ENCODE measurements around the gene SLC25A17. TPM values are rescaled to one million over a fixed set of nuclear protein-coding genes. Genes with fewer than 3 reads are reported as not detected.
"Not testable (repeated sequence)": the region's sequence is repeated elsewhere in the genome, so short reads cannot be mapped to it uniquely, and the experiment has no call there.

SLC25A17 gene
- total RNA-seq, 1 donor from 2014 or later = 25.7 TPM

- peak overlapping the region; percentile 96 for H3K4me3 Mint-ChIP-seq
- DNase-seq (ENCODE audit: low read depth, low spot score) = no peak
- no peaks in the 10 kb centered on the region for H3K27me3 Mint-ChIP-seq (ENCODE audit: low read depth)
- H3K27ac Mint-ChIP-seq (ENCODE audit: unreplicated experiment) = peak overlapping the region; percentile 31
- peaks cover 58% of the 10 kb centered on the region for H3K4me1 Mint-ChIP-seq
- H3K9me3 Mint-ChIP-seq = no peaks in the 10 kb centered on the region
- TF ChIP-seq CTCF (conservative IDR thresholded peaks at IDR 0.05) = no peak
- no peaks in the 10 kb centered on the region for H3K36me3 Mint-ChIP-seq (ENCODE audit: low read depth)
Observed at GRCh38 chr22:40853961-40854360, 34.8 kb upstream of the SLC25A17 start.

DNA sequence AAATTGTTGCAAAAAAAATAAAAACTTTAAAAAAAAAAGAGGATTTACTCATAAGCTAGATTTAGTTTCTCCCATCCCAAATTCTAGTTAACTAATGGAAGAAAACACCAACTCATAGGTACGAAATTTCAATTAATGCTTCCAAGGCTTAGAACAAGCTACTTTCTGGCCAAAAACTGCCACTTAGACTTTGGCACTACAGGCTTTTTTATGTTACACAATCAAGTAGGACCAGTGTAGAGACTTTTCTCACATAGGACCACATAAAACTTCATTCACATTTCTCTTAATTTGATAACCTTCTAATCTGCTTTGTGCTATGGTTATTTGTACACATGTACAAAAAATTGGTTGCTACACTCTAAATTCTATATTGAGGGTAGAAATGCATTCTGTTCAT is 34.2 kb upstream of the SLC25A17 start:
- no peak for TF ChIP-seq CTCF (conservative IDR thresholded peaks at IDR 0.05)
- Mint-ChIP-seq H3K36me3 (ENCODE audit: low read depth) (no peaks in the 10 kb centered on the region), H3K27ac (ENCODE audit: unreplicated experiment) (peak overlapping the region; percentile 31), H3K4me3 (peak overlapping the region; percentile 96), H3K9me3 (no peaks in the 10 kb centered on the region), H3K4me1 (peaks cover 56% of the 10 kb centered on the region), H3K27me3 (ENCODE audit: low read depth) (no peaks in the 10 kb centered on the region)
- no peak for DNase-seq (ENCODE audit: low read depth, low spot score)

DNA sequence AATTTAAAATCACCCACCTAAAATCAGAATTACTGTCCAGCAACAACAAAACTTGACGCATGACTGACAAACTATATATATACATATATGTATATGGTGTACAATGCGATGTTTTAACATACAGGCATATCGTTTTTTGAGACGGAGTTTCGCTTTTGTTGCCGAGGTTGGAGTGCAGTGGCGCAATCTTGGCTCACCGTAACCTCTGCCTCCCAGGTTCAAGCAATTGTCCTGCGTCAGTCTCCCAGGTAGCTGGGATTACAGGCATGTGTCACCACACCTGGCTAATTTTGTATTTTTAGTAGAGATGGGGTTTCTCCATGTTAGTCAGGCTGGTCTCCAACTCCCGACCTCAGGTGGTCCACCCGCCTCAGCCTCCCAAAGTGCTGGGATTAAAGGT is 26.7 kb upstream of the SLC25A17 start:
- H3K4me1 Mint-ChIP-seq; DNase-seq (ENCODE audit: low read depth, low spot score); H3K36me3 Mint-ChIP-seq (ENCODE audit: low read depth); H3K27me3 Mint-ChIP-seq (ENCODE audit: low read depth); H3K9me3 Mint-ChIP-seq; H3K27ac Mint-ChIP-seq (ENCODE audit: unreplicated experiment); H3K4me3 Mint-ChIP-seq: not testable (repeated sequence)

- no peak for DNase-seq (ENCODE audit: low read depth, low spot score)
- Mint-ChIP-seq H3K36me3 (ENCODE audit: low read depth) (peaks cover 11% of the 10 kb centered on the region), H3K27ac (ENCODE audit: unreplicated experiment) (no peak overlapping the region), H3K9me3 (no peaks in the 10 kb centered on the region), H3K4me3 (no peak overlapping the region), H3K4me1 (no peaks in the 10 kb centered on the region), H3K27me3 (ENCODE audit: low read depth) (no peaks in the 10 kb centered on the region)
- no peak for TF ChIP-seq CTCF (conservative IDR thresholded peaks at IDR 0.05)
Observed at GRCh38 chr22:40844951-40845350, 25.8 kb upstream of the SLC25A17 start.

- no peak for TF ChIP-seq CTCF (conservative IDR thresholded peaks at IDR 0.05)
Observed at GRCh38 chr22:40838486-40838885, 19.3 kb upstream of the SLC25A17 start.

DNA sequence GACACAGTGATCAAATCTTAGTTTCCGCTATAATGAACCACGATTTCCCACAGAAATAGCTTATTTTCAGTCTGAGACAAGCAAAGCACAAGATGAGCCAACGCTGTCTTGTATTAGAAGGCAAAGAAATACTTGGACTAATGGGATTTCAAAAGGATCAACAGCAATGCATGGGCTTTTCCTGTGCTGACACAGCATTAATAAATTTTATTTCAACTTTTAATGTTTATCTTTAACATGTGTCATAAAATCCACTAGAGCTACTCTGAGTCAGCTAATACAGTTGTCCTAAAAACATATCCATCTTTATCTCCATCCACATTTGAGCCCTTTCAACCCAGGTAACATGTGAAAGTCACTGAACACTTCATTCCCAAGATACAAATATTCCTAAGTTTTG is 15.5 kb upstream of the SLC25A17 start:
- no peaks in the 10 kb centered on the region for H3K4me1 Mint-ChIP-seq
- no peak for DNase-seq (ENCODE audit: low read depth, low spot score)
- H3K27ac Mint-ChIP-seq (ENCODE audit: unreplicated experiment) = no peak overlapping the region
- peaks cover 6% of the 10 kb centered on the region for H3K36me3 Mint-ChIP-seq (ENCODE audit: low read depth)
- no peak for TF ChIP-seq CTCF (conservative IDR thresholded peaks at IDR 0.05)
- no peaks in the 10 kb centered on the region for H3K27me3 Mint-ChIP-seq (ENCODE audit: low read depth)
- H3K9me3 Mint-ChIP-seq = no peaks in the 10 kb centered on the region
- no peak overlapping the region for H3K4me3 Mint-ChIP-seq

More at GRCh38 chr22:40838486-40838885, 19.3 kb upstream of the SLC25A17 start:
- Mint-ChIP-seq H3K27ac (ENCODE audit: unreplicated experiment) (no peak overlapping the region), H3K36me3 (ENCODE audit: low read depth) (peaks cover 8% of the 10 kb centered on the region), H3K4me3 (no peak overlapping the region), H3K9me3 (no peaks in the 10 kb centered on the region), H3K4me1 (no peaks in the 10 kb centered on the region), H3K27me3 (ENCODE audit: low read depth) (no peaks in the 10 kb centered on the region)
- DNase-seq (ENCODE audit: low read depth, low spot score) = no peak

Measured in neural crest cell (in vitro differentiated cells).